Measurements from ENCODE around the gene PRKCH. TPM values are rescaled to one million over a fixed set of nuclear protein-coding genes. Genes with fewer than 3 reads are reported as not detected.

The PRKCH gene
- total and polyA plus RNA-seq, 10 of the 15 experiments (the other 5 are each of a cell fraction or from before 2014, with no cell fraction given) = 10.7 to 140 (median 33.2) TPM

DNA sequence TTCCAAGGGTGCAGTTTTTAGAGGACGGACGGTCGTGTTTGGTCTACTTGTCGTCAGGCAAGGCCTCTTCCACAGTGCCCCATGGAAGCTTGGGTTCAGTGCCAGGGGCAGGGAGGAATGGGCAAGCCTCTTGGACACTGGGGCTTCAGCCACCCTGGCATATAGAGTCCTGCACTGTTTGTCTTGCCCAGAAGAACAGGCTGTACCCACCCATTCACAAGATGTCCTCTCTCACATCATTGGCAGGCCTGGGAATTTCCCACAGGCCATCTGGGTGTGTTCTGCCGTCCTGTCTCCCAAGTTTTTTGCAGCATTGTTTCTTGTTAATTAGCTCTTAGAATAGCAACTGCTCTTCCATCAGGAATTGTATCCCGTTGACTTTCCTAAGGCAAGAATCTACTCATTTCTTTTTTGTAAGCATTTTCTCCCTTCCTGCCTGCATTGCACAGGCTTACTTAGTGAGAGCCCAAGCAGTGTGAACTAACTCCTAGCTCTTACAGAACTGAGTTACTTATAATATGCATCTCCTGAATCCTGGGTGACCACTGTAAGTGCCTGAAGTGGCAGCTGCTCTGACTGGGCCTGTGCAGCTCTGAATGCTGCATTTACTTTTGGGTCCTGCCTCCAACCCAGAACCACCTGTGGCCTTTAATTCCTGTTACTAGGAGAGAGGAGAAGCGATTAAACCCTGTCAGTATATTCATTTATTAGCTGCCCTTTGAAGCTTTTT is 224.5 kb downstream of the PRKCH start:
- 89% methylated on average over 7 of the region's 7 CpGs for WGBS (ENCODE audit: insufficient coverage, insufficient replicate concordance, low lambda C conversion rate, missing lambda C conversion rate)
- RAD21 ChIA-PET (ENCODE audit: unreplicated experiment) = interaction anchor here (1.5 kb wide), 1 partner anchor 42 kb away, joined by 4 read pairs; no protein-coding TSS in a partner anchor
- Histone ChIP-seq H3K79me2 (ENCODE audit: control insufficient read depth, insufficient read depth, low read length) (no peaks in the 10 kb centered on the region), H2AFZ (ENCODE audit: control insufficient read depth, low read depth, low read length) (no peak overlapping the region), H3K4me3 (no peak overlapping the region), H3K27ac (ENCODE audit: control insufficient read depth, insufficient read depth) (no peak overlapping the region), H3K4me2 (ENCODE audit: control insufficient read depth, insufficient read depth) (no peak overlapping the region), H3K27me3 (replicated peaks in 1 of 2; ENCODE audit: control insufficient read depth in 2 of 2, insufficient read depth in 2 of 2, low read length in 1 of 2) (no peaks in the 10 kb centered on the region), H3K9ac (ENCODE audit: control insufficient read depth, insufficient read depth, low read length) (no peak overlapping the region), H3K4me1 (ENCODE audit: control insufficient read depth, insufficient read depth, low read length) (no peaks in the 10 kb centered on the region), H3K36me3 (ENCODE audit: control insufficient read depth in 2 of 2, insufficient read depth in 2 of 2, low read length in 1 of 2) (peaks cover 15 to 30% of the 10 kb centered on the region in 2 experiments), H4K20me1 (ENCODE audit: control insufficient read depth, insufficient read depth) (no peaks in the 10 kb centered on the region), H3K9me3 (replicated peaks; ENCODE audit: control insufficient read depth, insufficient read depth, low read length) (no peaks in the 10 kb centered on the region)
- FAIRE-seq = no peak
- TF ChIP-seq MYB (IDR thresholded peaks at IDR 0.05; ENCODE audit: borderline replicate concordance, low read depth, low read length) = no peak
- no peak for TF ChIP-seq ZSCAN29 (IDR thresholded peaks at IDR 0.05)
- TF ChIP-seq HCFC1 (IDR thresholded peaks at IDR 0.05; ENCODE audit: low read length) = no peak
- no peak for TF ChIP-seq ZNF207 (IDR thresholded peaks at IDR 0.05; ENCODE audit: borderline replicate concordance)
- no peak for TF ChIP-seq HDAC6 (IDR thresholded peaks at IDR 0.05; ENCODE audit: unreplicated experiment)
- TF ChIP-seq, protein P1, sequence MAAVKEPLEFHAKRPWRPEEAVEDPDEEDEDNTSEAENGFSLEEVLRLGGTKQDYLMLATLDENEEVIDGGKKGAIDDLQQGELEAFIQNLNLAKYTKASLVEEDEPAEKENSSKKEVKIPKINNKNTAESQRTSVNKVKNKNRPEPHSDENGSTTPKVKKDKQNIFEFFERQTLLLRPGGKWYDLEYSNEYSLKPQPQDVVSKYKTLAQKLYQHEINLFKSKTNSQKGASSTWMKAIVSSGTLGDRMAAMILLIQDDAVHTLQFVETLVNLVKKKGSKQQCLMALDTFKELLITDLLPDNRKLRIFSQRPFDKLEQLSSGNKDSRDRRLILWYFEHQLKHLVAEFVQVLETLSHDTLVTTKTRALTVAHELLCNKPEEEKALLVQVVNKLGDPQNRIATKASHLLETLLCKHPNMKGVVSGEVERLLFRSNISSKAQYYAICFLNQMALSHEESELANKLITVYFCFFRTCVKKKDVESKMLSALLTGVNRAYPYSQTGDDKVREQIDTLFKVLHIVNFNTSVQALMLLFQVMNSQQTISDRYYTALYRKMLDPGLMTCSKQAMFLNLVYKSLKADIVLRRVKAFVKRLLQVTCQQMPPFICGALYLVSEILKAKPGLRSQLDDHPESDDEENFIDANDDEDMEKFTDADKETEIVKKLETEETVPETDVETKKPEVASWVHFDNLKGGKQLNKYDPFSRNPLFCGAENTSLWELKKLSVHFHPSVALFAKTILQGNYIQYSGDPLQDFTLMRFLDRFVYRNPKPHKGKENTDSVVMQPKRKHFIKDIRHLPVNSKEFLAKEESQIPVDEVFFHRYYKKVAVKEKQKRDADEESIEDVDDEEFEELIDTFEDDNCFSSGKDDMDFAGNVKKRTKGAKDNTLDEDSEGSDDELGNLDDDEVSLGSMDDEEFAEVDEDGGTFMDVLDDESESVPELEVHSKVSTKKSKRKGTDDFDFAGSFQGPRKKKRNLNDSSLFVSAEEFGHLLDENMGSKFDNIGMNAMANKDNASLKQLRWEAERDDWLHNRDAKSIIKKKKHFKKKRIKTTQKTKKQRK (IDR thresholded peaks at IDR 0.05; ENCODE audit: low read depth, low read length) = no peak
- TF ChIP-seq NFYA (IDR thresholded peaks at IDR 0.05; ENCODE audit: borderline replicate concordance, low read depth, low read length) = no peak
- TF ChIP-seq CREM (IDR thresholded peaks at IDR 0.05; ENCODE audit: low read depth) = no peak
- no peak for TF ChIP-seq NR2C1 (IDR thresholded peaks at IDR 0.05)
- no peak for TF ChIP-seq ZNF622 (IDR thresholded peaks at IDR 0.05)
- no peak for TF ChIP-seq ESRRA (IDR thresholded peaks at IDR 0.05; ENCODE audit: low read length)
- TF ChIP-seq RBBP5 (conservative IDR thresholded peaks at IDR 0.05) = no peak
- in situ Hi-C loops (cut with MboI) = no loop called here
- no peak for DNase-seq (ENCODE audit: low read depth, low spot score)
- no peak for ATAC-seq
- POLR2A ChIA-PET = interaction anchor here (0.6 kb wide), 1 partner anchor 1895 kb away, joined by 6 read pairs; no protein-coding TSS in a partner anchor
- intact Hi-C loops (cut with micrococcal nuclease; ENCODE audit: unreplicated experiment) = no loop called here
- SMC1A ChIA-PET (ENCODE audit: uncharacterized antibody, unreplicated experiment) = interaction anchor here (0.7 to 2.4 kb wide), 9 partner anchors 9 to 291 kb away, joined by 3 to 5 read pairs (median 3); no protein-coding TSS in a partner anchor
- no TSS peak for BruUV-seq (replicated peaks)
- CTCF ChIA-PET = interaction anchor here (0.5 to 2.4 kb wide), 5 partner anchors 11 to 500 kb away, joined by 3 to 14 read pairs (median 4); no protein-coding TSS in a partner anchor

Data from GM12878 (cell line).